ENCODE data around the gene FOXO6. TPM values are rescaled to one million over a fixed set of nuclear protein-coding genes. Genes with fewer than 3 reads are reported as not detected.

Gene FOXO6
- total and polyA plus RNA-seq, 12 donors: 0.30 to 2.6 (median 1.3) TPM

GRCh38 chr1:41314376-41315145, 46.7 kb upstream of the FOXO6 start:
- Histone ChIP-seq H3K4me1 (peaks cover 0 to 13% (median 3%) of the 10 kb centered on the region in 9 donors), H3K9me3 (no peaks in the 10 kb centered on the region), H3K27me3 (no peaks in the 10 kb centered on the region), H3K4me3 (no peak overlapping the region), H3K36me3 (no peaks in the 10 kb centered on the region), H3K27ac (no peak overlapping the region)
- intact Hi-C loops (cut with DNase I): no loop called here
- DNase-seq: no peak
- TF ChIP-seq CTCF (IDR thresholded peaks at IDR 0.05): no peak
- ATAC-seq: no peak
- WGBS, 2 donors: 70 to 78% methylated on average over 11 of the region's 11 CpGs

- no peak overlapping the region for H3K27ac ChIP-seq
- H3K4me1 ChIP-seq: peaks cover 2 to 20% (median 9%) of the 10 kb centered on the region in 9 donors
- ATAC-seq: no peak
- no peak overlapping the region for H3K4me3 ChIP-seq
- TF ChIP-seq CTCF (IDR thresholded peaks at IDR 0.05): no peak
- no peak for DNase-seq
- intact Hi-C loops (cut with DNase I): no loop called here
- H3K27me3 ChIP-seq: no peaks in the 10 kb centered on the region
- H3K9me3 ChIP-seq: no peaks in the 10 kb centered on the region
- 80 to 82% methylated on average over 15 of the region's 15 CpGs for WGBS, 2 donors
- no peaks in the 10 kb centered on the region for H3K36me3 ChIP-seq
Measured at GRCh38 chr1:41315146-41315822, 46.0 kb upstream of the FOXO6 start.

GRCh38 chr1:41315871-41316270, 45.4 kb upstream of the FOXO6 start:
- intact Hi-C loops (cut with DNase I): no loop called here
- peaks cover 2 to 26% (median 12%) of the 10 kb centered on the region in 9 donors for H3K4me1 ChIP-seq
- 90 to 91% methylated on average over 3 of the region's 3 CpGs for WGBS, 2 donors

GRCh38 chr1:41317361-41317760, 43.9 kb upstream of the FOXO6 start:
- Histone ChIP-seq H3K27ac (no peak overlapping the region), H3K9me3 (no peaks in the 10 kb centered on the region), H3K27me3 (no peaks in the 10 kb centered on the region), H3K4me1 (peaks cover 2 to 26% (median 12%) of the 10 kb centered on the region in 9 donors), H3K36me3 (no peaks in the 10 kb centered on the region), H3K4me3 (no peak overlapping the region)
- intact Hi-C loops (cut with DNase I): no loop called here
- 91 to 92% methylated on average over 6 of the region's 6 CpGs for WGBS, 2 donors
- ATAC-seq: no peak
- no peak for DNase-seq
- TF ChIP-seq CTCF (IDR thresholded peaks at IDR 0.05): no peak

More at GRCh38 chr1:41315871-41316270, 45.4 kb upstream of the FOXO6 start:
- no peaks in the 10 kb centered on the region for H3K36me3 ChIP-seq
- H3K9me3 ChIP-seq: no peaks in the 10 kb centered on the region
- H3K27ac ChIP-seq: no peak overlapping the region
- TF ChIP-seq CTCF (IDR thresholded peaks at IDR 0.05): no peak
- no peaks in the 10 kb centered on the region for H3K27me3 ChIP-seq
- ATAC-seq (no peak), DNase-seq (no peak)
- no peak overlapping the region for H3K4me3 ChIP-seq
